Gastrocnemius medialis (tissue), 4 donors: Measurements from ENCODE around the gene TMEM51.

Source experiments
- CTCF ChIP-seq, 5 experiments: fragments of 450-650 bp in 3 of 5; fragments of 200-600 bp in 2 of 5; sonication (generic) in 2 of 5; IDR thresholded peaks in 4 of 5; conservative IDR thresholded peaks in 1 of 5; 1 replicate in 4 of 5; 2 replicates in 1 of 5; pipeline ENCODE4 v1.5.1; 2016 to 2019; ENCODE audit warnings: antibody characterized with exemption in 5 of 5, mild to moderate bottlenecking in 3 of 5, moderate library complexity in 3 of 5
- POLR2A ChIP-seq, 2 donors: fragments of 450-650 bp; IDR thresholded peaks; one replicate each; pipeline ENCODE4 v1.6.1; 2017; ENCODE audit warnings: antibody characterized with exemption in 2 of 2, mild to moderate bottlenecking in 2 of 2, moderate library complexity in 2 of 2

- TF ChIP-seq POLR2A (IDR thresholded peaks at IDR 0.05) = no peak
- no peak for TF ChIP-seq CTCF (IDR thresholded peaks at IDR 0.05 in 4 of 5, conservative IDR thresholded peaks at IDR 0.05 in 1 of 5)
These were observed 52.2 kb downstream of the TMEM51 start for GRCh38 chr1:15205586-15206346.
